IMR-90 (cell line): ENCODE data around the gene CMSS1. TPM values are rescaled to one million over a fixed set of nuclear protein-coding genes. Genes with fewer than 3 reads are reported as not detected.

Experiments
- ATAC-seq: fragments of 200-7000 bp; cut with Tn5 transposase; 2 replicates; pipeline ENCODE4 v1.9.1; 2020; ENCODE audit warnings: low read depth, mild to moderate bottlenecking, moderate library complexity
- BruUV-seq: library from RNA; stranded (reverse); fragments of 400-500 nt; replicated peaks from 2 replicates; lab custom pipeline; 2021; lab: Mats Ljungman, UMichigan
- CTCF ChIA-PET: fragments of 300-600 bp; formaldehyde crosslinking; extraction: SDS; loops from one replicate; lab custom pipeline; 2021; ENCODE audit warnings: antibody characterized with exemption; lab: Yijun Ruan, JAX
- POLR2A ChIA-PET: fragments of 300-600 bp; sonication (Branson Sonifier 250); formaldehyde crosslinking; loops from one replicate; lab custom pipeline; 2022; ENCODE audit warnings: antibody characterized with exemption; ENCODE audit not compliant: unreplicated experiment; lab: Charles Lee
- DNase-seq: peaks from one replicate; pipeline ENCODE4 v3.0.0; 2013
- H2AFZ ChIP-seq: replicated peaks from 2 replicates; pipeline ENCODE3; 2013; ENCODE audit warnings: low read length, mild to moderate bottlenecking; ENCODE audit not compliant: poor library complexity
- H2AK5ac ChIP-seq: 2 replicates; pipeline ENCODE4 v1.6.1; 2013; ENCODE audit warnings: low read depth, low read length, inconsistent platforms
- H2AK9ac ChIP-seq: replicated peaks from 2 replicates; pipeline ENCODE3; 2013; ENCODE audit warnings: mild to moderate bottlenecking, low read depth, low read length, moderate library complexity; ENCODE audit not compliant: poor library complexity
- H2BK120ac ChIP-seq: 2 replicates; pipeline ENCODE4 v1.6.1; 2013; ENCODE audit warnings: low read depth, low read length, inconsistent platforms
- H2BK15ac ChIP-seq: 3 replicates; pipeline ENCODE4 v1.6.1; 2013; ENCODE audit warnings: low read depth, low read length, inconsistent platforms
- H2BK20ac ChIP-seq: 2 replicates; pipeline ENCODE4 v1.6.1; 2013; ENCODE audit warnings: low read depth, mild to moderate bottlenecking, inconsistent platforms, low read length, moderate library complexity
- H2BK5ac ChIP-seq: 2 replicates; pipeline ENCODE4 v1.6.1; 2013; ENCODE audit warnings: mild to moderate bottlenecking, low read depth, low read length, inconsistent platforms; ENCODE audit not compliant: poor library complexity, severe bottlenecking
- H3K14ac ChIP-seq: replicated peaks from 2 replicates; pipeline ENCODE4 v1.6.1; 2013; ENCODE audit warnings: low read depth, low read length, inconsistent platforms
- H3K18ac ChIP-seq: 2 replicates; pipeline ENCODE4 v1.6.1; 2013; ENCODE audit warnings: low read depth, low read length, control low read depth
- H3K23ac ChIP-seq: 2 replicates; pipeline ENCODE4 v1.6.1; 2013; ENCODE audit warnings: low read depth, low read length, inconsistent platforms
- H3K27ac ChIP-seq: 2 replicates; pipeline ENCODE4 v1.5.1; 2013; ENCODE audit warnings: mild to moderate bottlenecking, control low read depth, low read length; ENCODE audit not compliant: insufficient read depth
- H3K27me3 ChIP-seq: 2 replicates; pipeline ENCODE4 v1.6.1; 2013; ENCODE audit warnings: low read length; ENCODE audit not compliant: control insufficient read depth, insufficient read depth
- H3K36me3 ChIP-seq: 2 replicates; pipeline ENCODE4 v1.6.1; 2013; ENCODE audit warnings: low read length, mixed read lengths; ENCODE audit not compliant: control insufficient read depth, insufficient read depth
- H3K4ac ChIP-seq: 2 replicates; pipeline ENCODE4 v1.6.1; 2013; ENCODE audit warnings: low read depth, low read length, inconsistent platforms
- H3K4me1 ChIP-seq: 2 replicates; pipeline ENCODE4 v1.6.1; 2013; ENCODE audit warnings: low read length, mixed read lengths; ENCODE audit not compliant: control insufficient read depth, insufficient read depth
- H3K4me2 ChIP-seq: 2 replicates; pipeline ENCODE4 v1.6.1; 2013; ENCODE audit warnings: low read depth, mild to moderate bottlenecking, control low read depth, low read length, moderate library complexity
- H3K4me3 ChIP-seq: 2 replicates; pipeline ENCODE4 v1.5.1; 2013; ENCODE audit warnings: low read depth, mild to moderate bottlenecking, control low read depth, low read length, moderate library complexity; ENCODE audit not compliant: insufficient read depth
- H3K56ac ChIP-seq: 2 replicates; pipeline ENCODE4 v1.6.1; 2013; ENCODE audit warnings: low read length, inconsistent platforms; ENCODE audit not compliant: insufficient read depth; ENCODE audit errors: extremely low read depth
- H3K79me1 ChIP-seq, 2 experiments: 2 replicates each; pipeline ENCODE4 v1.6.1; 2013; ENCODE audit warnings: low read length in 2 of 2, inconsistent platforms in 1 of 2, low read depth in 1 of 2
- H3K9ac ChIP-seq: 2 replicates; pipeline ENCODE4 v1.6.1; 2013; ENCODE audit warnings: low read depth, low read length, control low read depth
- H3K9me1 ChIP-seq: 2 replicates; pipeline ENCODE4 v1.6.1; 2013; ENCODE audit warnings: low read length, inconsistent platforms; ENCODE audit not compliant: insufficient read depth
- H3K9me3 ChIP-seq: 2 replicates; pipeline ENCODE4 v1.6.1; 2013; ENCODE audit warnings: low read length; ENCODE audit not compliant: control insufficient read depth, insufficient read depth
- H4K20me1 ChIP-seq: 2 replicates; pipeline ENCODE4 v1.6.1; 2013; ENCODE audit warnings: low read length, inconsistent platforms; ENCODE audit not compliant: insufficient read depth
- H4K5ac ChIP-seq: 2 replicates; pipeline ENCODE4 v1.6.1; 2013; ENCODE audit warnings: mild to moderate bottlenecking, low read depth, low read length, control low read depth
- H4K8ac ChIP-seq, 2 experiments: 2 replicates each; pipeline ENCODE4 v1.6.1; 2013; ENCODE audit warnings: low read depth in 2 of 2, low read length in 2 of 2, control low read depth in 1 of 2, inconsistent platforms in 1 of 2
- H4K91ac ChIP-seq: 2 replicates; pipeline ENCODE4 v1.6.1; 2013; ENCODE audit warnings: low read depth, low read length, inconsistent platforms; ENCODE audit not compliant: insufficient read depth
- BHLHE40 ChIP-seq: fragments of 150-350 bp; IDR thresholded peaks from 2 replicates; pipeline ENCODE4 v1.6.1; 2016; ENCODE audit warnings: mild to moderate bottlenecking, low read depth, low read length
- CHD1 ChIP-seq: IDR thresholded peaks from 2 replicates; pipeline ENCODE4 v1.6.1; 2012; ENCODE audit warnings: low read depth, low read length, improper control_type of control experiment
- FOS ChIP-seq: fragments of 150-350 bp; IDR thresholded peaks from 2 replicates; pipeline ENCODE4 v1.6.1; 2016; ENCODE audit warnings: low read depth, low read length
- MAFK ChIP-seq: IDR thresholded peaks from 2 replicates; pipeline ENCODE4 v1.6.1; 2012; ENCODE audit warnings: low read depth, low read length, improper control_type of control experiment
- MAZ ChIP-seq: IDR thresholded peaks from 2 replicates; pipeline ENCODE4 v1.6.1; 2012; ENCODE audit warnings: low read depth, mild to moderate bottlenecking, low read length, improper control_type of control experiment, moderate library complexity, borderline replicate concordance
- MXI1 ChIP-seq: IDR thresholded peaks from 2 replicates; pipeline ENCODE4 v1.6.1; 2012; ENCODE audit warnings: low read depth, mild to moderate bottlenecking, low read length, moderate library complexity, borderline replicate concordance
- NFE2L2 ChIP-seq: fragments of 150-350 bp; IDR thresholded peaks from 2 replicates; pipeline ENCODE4 v1.6.1; 2016; ENCODE audit warnings: low read depth, mild to moderate bottlenecking, low read length
- POLR2A ChIP-seq: IDR thresholded peaks from 2 replicates; pipeline ENCODE4 v1.6.1; 2012; ENCODE audit warnings: mild to moderate bottlenecking, low read depth, low read length
- RAD21 ChIP-seq: IDR thresholded peaks from 2 replicates; pipeline ENCODE4 v1.6.1; 2012; ENCODE audit warnings: low read length, improper control_type of control experiment
- RCOR1 ChIP-seq: IDR thresholded peaks from 2 replicates; pipeline ENCODE4 v1.6.1; 2012; ENCODE audit warnings: mild to moderate bottlenecking, low read length, improper control_type of control experiment; ENCODE audit not compliant: insufficient replicate concordance
- RFX5 ChIP-seq: IDR thresholded peaks from 2 replicates; pipeline ENCODE4 v1.8.0; 2012; ENCODE audit warnings: low read depth, mild to moderate bottlenecking, low read length, moderate library complexity
- SMC3 ChIP-seq: fragments of 150-350 bp; IDR thresholded peaks from 2 replicates; pipeline ENCODE4 v1.6.1; 2016; ENCODE audit warnings: low read depth, mild to moderate bottlenecking, antibody characterized with exemption, low read length, moderate library complexity
- WGBS, 2 experiments: methylation state at CpG; one replicate each; pipeline versions ENCODE4 v1.1.5 to v1.1.7; 2013; ENCODE audit warnings: missing lambda C conversion rate in 2 of 2; ENCODE audit not compliant: insufficient read length in 1 of 2; ENCODE audit errors: extremely low coverage in 2 of 2; 5-methylcytosine and 5-hydroxymethylcytosine counted together
- dilution Hi-C: fragments of 300-500 bp; cut with HindIII; formaldehyde crosslinking; loops from one replicate; pipeline ENCODE4 v1.14.3; 2018; ENCODE audit warnings: low sequenced_read_pairs; ENCODE audit not compliant: unreplicated experiment
- in situ Hi-C: fragments of 300-500 bp; cut with MboI; formaldehyde crosslinking; loops from 3 replicates; pipeline ENCODE4 v1.14.3; 2019; ENCODE audit warnings: low sequenced_read_pairs, inconsistent platforms, mixed read lengths
- intact Hi-C: fragments of 100-400 bp; cut with micrococcal nuclease; formaldehyde crosslinking; loops from 2 replicates; pipeline ENCODE4 v1.10.0; 2022
- polyA plus RNA-seq, 3 experiments: library from polyadenylated mRNA; depleted of rRNA; stranded (reverse); fragments of >200 nt; gene quantifications; 2 replicates each; pipeline ENCODE4 v1.2.3, GENCODE V29; 2012; ENCODE audit warnings: low replicate concordance in 1 of 3
- total RNA-seq: library from RNA; depleted of rRNA; stranded (reverse); fragments of >200 nt; gene quantifications from 2 replicates; pipeline ENCODE4 v1.2.3, GENCODE V29; 2012
- TF ChIP-seq, protein P1 (sequence below): fragments of 150-350 bp; IDR thresholded peaks from 2 replicates; pipeline ENCODE4 v1.6.1; 2016; ENCODE audit warnings: low read depth, mild to moderate bottlenecking, low read length, moderate library complexity, borderline replicate concordance
- TF ChIP-seq, protein P2 (sequence below): conservative IDR thresholded peaks from 2 replicates; pipeline ENCODE4 v1.5.1; 2012; ENCODE audit warnings: mild to moderate bottlenecking, low read depth, low read length, improper control_type of control experiment

Gene CMSS1
- total and polyA plus RNA-seq, 2 of the 4 experiments (the other 2 are of a cell fraction): 12.5 to 13.6 TPM

DNA sequence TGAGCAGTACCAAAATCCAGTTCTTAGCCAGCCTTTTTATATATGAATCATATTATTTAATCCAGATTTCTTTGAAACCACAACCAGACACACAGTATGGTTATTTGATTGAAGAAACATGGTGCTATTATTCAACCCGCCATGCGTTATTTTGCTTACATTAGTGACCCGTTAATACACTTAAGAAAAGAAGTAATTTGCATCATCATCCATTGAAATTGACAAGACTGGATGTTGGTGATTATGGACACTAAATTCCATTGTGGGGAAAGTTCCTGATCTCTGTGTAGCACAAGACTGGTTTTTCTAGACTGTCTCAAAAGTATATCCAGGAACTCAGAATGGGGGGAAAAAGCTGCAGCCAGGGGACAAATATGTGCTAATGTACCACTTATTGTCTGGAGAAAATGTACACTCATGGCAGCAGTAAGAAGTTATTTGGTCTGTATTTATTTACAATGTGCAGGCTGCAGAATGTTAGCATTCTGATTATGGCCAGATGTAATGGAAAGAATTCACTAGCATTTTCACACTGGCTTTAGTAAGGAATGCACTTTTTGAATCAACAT lies 216.3 kb downstream of the CMSS1 start:
- H3K27ac ChIP-seq: peak overlapping the region; percentile 1; the same call in 1 of the 2 replicates
- H3K56ac ChIP-seq: no peak overlapping the region
- H4K91ac ChIP-seq: no peak overlapping the region; the same call in 1 of the 2 replicates
- H2AK9ac ChIP-seq: no peak overlapping the region
- H3K4ac ChIP-seq: peak overlapping the region; percentile 20; the same call in 1 of the 2 replicates
- peak; percentile 76 for ATAC-seq
- H3K14ac ChIP-seq: no peak overlapping the region
- H3K4me2 ChIP-seq: peak overlapping the region; percentile 23; the same call in 1 of the 2 replicates
- TF ChIP-seq MAFK (no peak), CHD1 (no peak), FOS (no peak), RAD21 (no peak), MAZ (no peak), POLR2A (no peak), NFE2L2 (no peak), RCOR1 (no peak), RFX5 (no peak), SMC3 (no peak), MXI1 (no peak), BHLHE40 (no peak)
- TF ChIP-seq, protein P1, sequence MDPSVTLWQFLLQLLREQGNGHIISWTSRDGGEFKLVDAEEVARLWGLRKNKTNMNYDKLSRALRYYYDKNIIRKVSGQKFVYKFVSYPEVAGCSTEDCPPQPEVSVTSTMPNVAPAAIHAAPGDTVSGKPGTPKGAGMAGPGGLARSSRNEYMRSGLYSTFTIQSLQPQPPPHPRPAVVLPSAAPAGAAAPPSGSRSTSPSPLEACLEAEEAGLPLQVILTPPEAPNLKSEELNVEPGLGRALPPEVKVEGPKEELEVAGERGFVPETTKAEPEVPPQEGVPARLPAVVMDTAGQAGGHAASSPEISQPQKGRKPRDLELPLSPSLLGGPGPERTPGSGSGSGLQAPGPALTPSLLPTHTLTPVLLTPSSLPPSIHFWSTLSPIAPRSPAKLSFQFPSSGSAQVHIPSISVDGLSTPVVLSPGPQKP: no peak
- TF ChIP-seq, protein P2, sequence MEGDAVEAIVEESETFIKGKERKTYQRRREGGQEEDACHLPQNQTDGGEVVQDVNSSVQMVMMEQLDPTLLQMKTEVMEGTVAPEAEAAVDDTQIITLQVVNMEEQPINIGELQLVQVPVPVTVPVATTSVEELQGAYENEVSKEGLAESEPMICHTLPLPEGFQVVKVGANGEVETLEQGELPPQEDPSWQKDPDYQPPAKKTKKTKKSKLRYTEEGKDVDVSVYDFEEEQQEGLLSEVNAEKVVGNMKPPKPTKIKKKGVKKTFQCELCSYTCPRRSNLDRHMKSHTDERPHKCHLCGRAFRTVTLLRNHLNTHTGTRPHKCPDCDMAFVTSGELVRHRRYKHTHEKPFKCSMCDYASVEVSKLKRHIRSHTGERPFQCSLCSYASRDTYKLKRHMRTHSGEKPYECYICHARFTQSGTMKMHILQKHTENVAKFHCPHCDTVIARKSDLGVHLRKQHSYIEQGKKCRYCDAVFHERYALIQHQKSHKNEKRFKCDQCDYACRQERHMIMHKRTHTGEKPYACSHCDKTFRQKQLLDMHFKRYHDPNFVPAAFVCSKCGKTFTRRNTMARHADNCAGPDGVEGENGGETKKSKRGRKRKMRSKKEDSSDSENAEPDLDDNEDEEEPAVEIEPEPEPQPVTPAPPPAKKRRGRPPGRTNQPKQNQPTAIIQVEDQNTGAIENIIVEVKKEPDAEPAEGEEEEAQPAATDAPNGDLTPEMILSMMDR: no peak
- intact Hi-C loops: no loop called here
- H2BK120ac ChIP-seq: peak overlapping the region; percentile 49
- no CpG with 5 or more reads among the region's 3 CpGs for WGBS, 2 experiments
- no TSS peak for BruUV-seq
- H4K5ac ChIP-seq: peak overlapping the region; percentile 30
- H4K20me1 ChIP-seq: no peaks in the 10 kb centered on the region; the same call in 1 of the 2 replicates
- peak overlapping the region; percentile 82 for H2BK5ac ChIP-seq
- H2BK15ac ChIP-seq: no peak overlapping the region
- CTCF ChIA-PET: no interaction called here
- peak overlapping the region; percentile 77; the same call in 1 of the 2 replicates for H2BK20ac ChIP-seq
- in situ Hi-C loops: no loop called here
- no peaks in the 10 kb centered on the region; a peak in 1 of 4 replicates for H3K79me1 ChIP-seq
- peak; percentile 52 for DNase-seq
- no peaks in the 10 kb centered on the region for H3K9me3 ChIP-seq
- H3K4me3 ChIP-seq: no peak overlapping the region
- no peaks in the 10 kb centered on the region for H3K9me1 ChIP-seq
- dilution Hi-C loops: no loop called here
- H4K8ac ChIP-seq: peak overlapping the region in 1 of 2 experiments; percentile 41; a peak in 1 of 4 replicates
- H3K4me1 ChIP-seq: peaks cover 2% of the 10 kb centered on the region; the same call in 1 of the 2 replicates
- H3K36me3 ChIP-seq: no peaks in the 10 kb centered on the region
- H2AFZ ChIP-seq: no peak overlapping the region
- no peak overlapping the region for H2AK5ac ChIP-seq
- H3K18ac ChIP-seq: peak overlapping the region; percentile 51; the same call in 1 of the 2 replicates
- H3K23ac ChIP-seq: no peak overlapping the region
- H3K9ac ChIP-seq: no peak overlapping the region
- POLR2A ChIA-PET: no interaction called here
- no peaks in the 10 kb centered on the region for H3K27me3 ChIP-seq
